ENCODE data around the gene CHD1. TPM values are rescaled to one million over a fixed set of nuclear protein-coding genes. Genes with fewer than 3 reads are reported as not detected.
"Not testable (repeated sequence)": the region's sequence is repeated elsewhere in the genome, so short reads cannot be mapped to it uniquely, and the experiment has no call there.

Gene CHD1
- total RNA-seq, 2 donors from 2014 or later, result 66.4 to 67.4 TPM

DNA sequence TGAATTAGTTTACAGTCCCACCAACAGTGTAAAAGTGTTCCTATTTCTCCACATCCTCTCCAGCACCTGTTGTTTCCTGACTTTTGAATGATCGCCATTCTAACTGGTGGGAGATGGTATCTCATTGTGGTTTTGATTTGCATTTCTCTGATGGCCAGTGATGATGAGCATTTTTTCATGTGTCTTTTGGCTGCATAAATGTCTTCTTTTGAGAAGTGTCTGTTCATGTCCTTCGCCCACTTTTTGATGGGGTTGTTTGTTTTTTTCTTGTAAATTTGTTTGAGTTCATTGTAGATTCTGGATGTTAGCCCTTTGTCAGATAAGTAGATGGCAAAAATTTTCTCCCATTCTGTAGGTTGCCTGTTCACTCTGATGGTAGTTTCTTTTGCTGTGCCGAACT lies 27.1 kb upstream of the CHD1 start:
- DNase-seq, H3K9me3 Mint-ChIP-seq: not testable (repeated sequence)

DNA sequence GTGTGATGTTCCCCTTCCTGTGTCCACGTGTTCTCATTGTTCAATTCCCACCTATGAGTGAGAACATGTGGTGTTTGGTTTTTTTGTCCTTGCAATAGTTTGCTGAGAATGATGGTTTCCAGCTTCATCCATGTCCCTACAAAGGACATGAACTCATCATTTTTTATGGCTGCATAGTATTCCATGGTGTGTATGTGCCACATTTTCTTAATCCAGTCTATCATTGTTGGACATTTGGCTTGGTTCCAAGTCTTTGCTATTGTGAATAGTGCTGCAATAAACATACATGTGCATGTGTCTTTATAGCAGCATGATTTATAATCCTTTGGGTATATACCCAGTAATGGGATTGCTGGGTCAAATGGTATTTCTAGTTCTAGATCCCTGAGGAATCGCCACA lies 26.7 kb upstream of the CHD1 start:
- H3K27me3 Mint-ChIP-seq (ENCODE audit: low read depth); H3K27ac Mint-ChIP-seq; DNase-seq; H3K4me3 Mint-ChIP-seq; ATAC-seq (replicated peaks in 1 of 2); H3K9me3 Mint-ChIP-seq; H3K4me1 Mint-ChIP-seq (ENCODE audit: low read depth); H3K36me3 Mint-ChIP-seq (ENCODE audit: insufficient read depth in 2 of 2): not testable (repeated sequence)

More for the DNA sequence above, 27.1 kb upstream of the CHD1 start:
- H3K4me3 Mint-ChIP-seq; ATAC-seq (replicated peaks in 1 of 2); H3K4me1 Mint-ChIP-seq (ENCODE audit: low read depth); H3K27me3 Mint-ChIP-seq (ENCODE audit: low read depth); H3K27ac Mint-ChIP-seq; H3K36me3 Mint-ChIP-seq (ENCODE audit: insufficient read depth in 2 of 2): not testable (repeated sequence)

DNA sequence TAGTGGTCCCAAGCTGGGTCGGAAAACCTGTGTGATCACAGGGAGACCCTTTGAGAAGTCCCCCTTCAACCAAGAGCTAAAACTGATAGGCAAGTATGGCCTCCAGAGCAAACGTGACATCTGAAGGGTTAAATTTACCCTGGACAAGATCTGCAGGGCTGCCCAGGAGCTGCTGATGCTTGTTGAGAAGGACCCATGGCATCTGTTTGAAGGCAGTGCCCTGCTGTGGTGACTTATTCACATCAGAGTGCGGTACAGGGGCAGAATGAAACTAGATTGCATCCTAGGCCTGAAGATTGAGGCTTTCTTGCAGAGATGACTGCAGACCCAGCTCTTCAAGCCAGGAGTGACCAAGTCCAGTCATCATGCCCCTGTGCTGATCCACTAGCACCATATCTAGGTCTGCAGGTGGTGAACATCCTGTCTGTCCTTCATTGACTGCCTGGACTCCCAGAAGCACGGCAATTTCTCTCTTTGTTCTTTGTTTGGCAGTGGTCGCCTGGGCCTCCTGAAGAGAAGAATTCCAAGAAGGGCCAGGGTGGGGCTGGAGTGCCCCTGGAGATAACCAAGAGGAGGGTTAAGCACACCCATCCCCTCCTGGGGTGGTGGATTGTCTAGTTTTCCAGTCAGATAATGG lies 25.7 kb upstream of the CHD1 start:
- no peaks in the 10 kb centered on the region for H3K27me3 Mint-ChIP-seq (ENCODE audit: low read depth)
- no peak for DNase-seq

DNA sequence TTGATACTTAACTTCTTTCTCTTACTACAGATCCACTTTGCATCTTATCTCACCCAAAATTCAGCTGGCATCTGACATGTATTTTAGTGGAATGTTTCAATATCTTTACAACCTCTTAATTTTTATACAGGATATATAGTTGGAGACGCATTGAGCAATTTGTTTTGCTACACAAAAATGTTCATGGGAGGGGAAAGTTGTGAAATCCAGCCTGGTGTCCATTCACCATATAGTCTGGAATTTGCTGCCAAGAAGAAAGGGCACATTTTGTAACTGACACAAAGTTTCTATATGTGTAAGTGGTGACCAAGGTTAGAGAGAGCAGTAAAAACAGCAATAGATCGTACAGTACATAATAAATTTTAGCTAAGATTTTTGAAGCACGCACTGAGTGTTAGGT lies 14.0 kb upstream of the CHD1 start:
- Mint-ChIP-seq H3K9me3 (no peaks in the 10 kb centered on the region), H3K4me1 (ENCODE audit: low read depth) (peaks cover 41% of the 10 kb centered on the region), H3K4me3 (no peak overlapping the region), H3K27me3 (ENCODE audit: low read depth) (no peaks in the 10 kb centered on the region), H3K27ac (no peak overlapping the region), H3K36me3 (ENCODE audit: insufficient read depth in 2 of 2) (no peaks in the 10 kb centered on the region)
- ATAC-seq (replicated peaks in 1 of 2), result no peak
- no peak for DNase-seq

More for the DNA sequence above, 25.7 kb upstream of the CHD1 start:
- H3K27ac Mint-ChIP-seq, result no peak overlapping the region
- no peaks in the 10 kb centered on the region for H3K9me3 Mint-ChIP-seq
- H3K4me3 Mint-ChIP-seq, result no peak overlapping the region
- no peaks in the 10 kb centered on the region for H3K4me1 Mint-ChIP-seq (ENCODE audit: low read depth)
- ATAC-seq (replicated peaks in 1 of 2), result no peak
- H3K36me3 Mint-ChIP-seq (ENCODE audit: insufficient read depth in 2 of 2), result no peaks in the 10 kb centered on the region

DNA sequence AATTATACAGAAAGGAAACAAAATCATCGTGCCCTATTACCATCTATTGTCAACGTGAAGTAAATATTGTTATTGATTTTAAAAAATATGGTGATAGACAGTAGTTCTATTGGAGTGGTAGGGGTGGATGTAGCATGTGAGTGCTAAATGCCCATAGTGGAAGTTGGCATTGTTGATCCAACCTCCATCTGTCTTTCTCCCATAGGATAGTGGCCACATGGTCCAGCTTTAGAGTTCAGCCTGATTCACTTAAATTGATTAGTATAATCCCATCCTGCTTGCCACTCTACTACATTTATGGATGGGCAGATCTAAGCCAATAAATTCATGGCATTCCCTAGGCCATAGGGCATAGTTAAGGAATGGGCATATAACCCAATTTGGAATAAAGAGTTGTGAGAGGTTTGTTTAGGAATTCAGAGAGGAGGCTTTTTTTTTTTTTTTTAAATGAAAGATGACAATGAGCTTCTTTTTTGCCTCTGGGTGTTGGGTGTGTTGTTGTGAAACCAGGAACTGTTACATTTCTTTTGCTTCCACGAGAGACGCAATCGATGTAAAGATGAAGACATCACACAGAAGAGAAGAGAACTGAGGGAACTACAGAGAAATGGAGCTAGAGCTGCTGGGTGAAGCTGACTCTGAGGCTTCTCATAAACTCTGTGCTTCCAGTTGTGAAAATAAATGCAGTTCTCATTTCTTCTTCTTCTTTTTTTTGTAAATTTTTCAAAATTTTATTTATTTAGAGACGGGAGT lies 12.5 kb upstream of the CHD1 start:
- H3K36me3 Mint-ChIP-seq (ENCODE audit: insufficient read depth in 2 of 2), result no peaks in the 10 kb centered on the region
- H3K4me1 Mint-ChIP-seq (ENCODE audit: low read depth), result peaks cover 51% of the 10 kb centered on the region
- peak overlapping the region in 1 of 2 donors; percentile 44 for H3K4me3 Mint-ChIP-seq
- DNase-seq (no peak), ATAC-seq (replicated peaks in 1 of 2) (no peak)
- peak overlapping the region; percentile 55 for H3K27ac Mint-ChIP-seq
- H3K9me3 Mint-ChIP-seq, result no peaks in the 10 kb centered on the region
- no peaks in the 10 kb centered on the region for H3K27me3 Mint-ChIP-seq (ENCODE audit: low read depth)

DNA sequence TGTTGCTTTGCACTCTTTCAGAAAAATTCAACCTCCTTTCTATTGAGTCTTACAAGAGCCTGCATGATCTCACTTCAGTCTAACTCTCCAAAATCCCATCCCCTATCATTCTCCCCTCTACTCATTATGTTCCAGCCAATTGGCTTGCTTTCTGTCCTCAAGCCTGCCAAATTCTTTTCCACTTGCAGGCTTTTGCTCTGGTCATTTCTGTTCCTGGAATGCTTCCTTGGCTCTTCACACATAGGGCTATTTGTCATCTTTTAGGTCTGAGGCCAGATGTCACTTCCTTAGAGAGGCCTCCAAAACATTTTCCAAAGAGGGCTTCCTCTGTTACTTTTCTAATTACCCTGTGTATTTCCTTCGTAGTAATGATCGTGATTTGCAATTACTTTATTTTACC lies 11.8 kb upstream of the CHD1 start:
- H3K27me3 Mint-ChIP-seq (ENCODE audit: low read depth), result no peaks in the 10 kb centered on the region
- H3K4me3 Mint-ChIP-seq, result peak overlapping the region in 1 of 2 donors; percentile 12
- peaks cover 52% of the 10 kb centered on the region for H3K4me1 Mint-ChIP-seq (ENCODE audit: low read depth)
- H3K36me3 Mint-ChIP-seq (ENCODE audit: insufficient read depth in 2 of 2), result no peaks in the 10 kb centered on the region
- ATAC-seq (replicated peaks in 1 of 2) (no peak), DNase-seq (no peak)
- no peaks in the 10 kb centered on the region for H3K9me3 Mint-ChIP-seq
- H3K27ac Mint-ChIP-seq, result peak overlapping the region; percentile 55

DNA sequence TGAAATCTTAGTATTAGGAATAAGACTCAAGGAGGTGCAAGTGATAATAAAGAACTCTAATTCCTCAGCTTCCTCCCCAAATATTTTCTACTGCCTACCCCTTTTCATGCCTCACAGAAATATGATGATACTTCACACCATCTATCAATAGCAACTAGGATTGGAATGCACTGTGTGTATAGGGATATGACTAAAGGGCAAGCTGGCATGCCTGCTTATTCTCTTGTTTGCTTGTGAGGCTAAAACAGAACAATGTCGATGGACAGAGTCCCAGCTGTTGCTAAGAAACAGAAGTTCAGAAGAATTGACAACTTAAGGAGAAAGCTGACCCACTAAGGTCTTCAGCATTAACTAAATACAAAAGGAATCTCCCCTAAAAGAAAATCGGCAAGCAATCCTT lies 9.7 kb upstream of the CHD1 start:
- ATAC-seq (replicated peaks in 1 of 2) (no peak), DNase-seq (no peak)
- no peaks in the 10 kb centered on the region for H3K36me3 Mint-ChIP-seq (ENCODE audit: insufficient read depth in 2 of 2)
- no peaks in the 10 kb centered on the region for H3K27me3 Mint-ChIP-seq (ENCODE audit: low read depth)
- peak overlapping the region in 1 of 2 donors; percentile 5 for H3K4me3 Mint-ChIP-seq
- H3K27ac Mint-ChIP-seq, result no peak overlapping the region
- H3K4me1 Mint-ChIP-seq (ENCODE audit: low read depth), result peaks cover 65% of the 10 kb centered on the region
- H3K9me3 Mint-ChIP-seq, result no peaks in the 10 kb centered on the region

DNA sequence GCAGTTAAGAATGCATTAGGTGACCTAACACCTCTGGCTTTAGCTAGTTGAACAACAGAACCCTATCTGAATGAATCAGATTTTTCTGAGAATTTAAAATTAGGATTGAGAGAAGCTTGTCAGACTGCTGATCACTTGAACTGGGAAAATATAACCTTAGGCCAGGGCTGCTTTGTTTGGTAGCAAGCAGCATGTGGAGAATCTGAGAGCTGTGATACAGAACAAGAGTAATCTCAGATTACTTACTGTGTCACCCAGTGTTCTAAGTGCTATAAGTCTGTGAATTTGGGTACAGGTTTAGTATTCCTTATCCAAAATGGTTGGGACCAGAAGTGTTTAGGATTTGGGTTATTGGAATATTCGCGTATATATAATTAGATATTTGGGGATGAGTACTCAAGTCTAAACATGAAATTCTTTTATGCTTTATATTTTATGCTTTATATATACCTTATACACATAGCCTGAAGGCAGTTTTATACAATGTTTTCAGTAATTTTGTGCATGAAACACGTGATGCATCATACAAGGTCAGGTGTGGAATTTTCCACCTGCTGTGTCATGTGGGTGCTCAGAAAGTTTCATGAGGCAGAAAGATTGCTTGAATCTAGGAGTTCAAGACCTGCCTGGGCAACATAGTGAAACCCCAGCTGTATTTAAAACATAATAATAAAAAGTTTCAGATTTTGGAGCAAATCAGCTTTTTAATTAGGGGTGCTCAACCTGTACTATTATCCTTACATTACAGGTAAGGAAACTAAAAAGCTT lies 8.3 kb upstream of the CHD1 start:
- Mint-ChIP-seq H3K4me1 (ENCODE audit: low read depth) (peaks cover 67% of the 10 kb centered on the region), H3K4me3 (peak overlapping the region in 1 of 2 donors; percentile 21), H3K27ac (peak overlapping the region; percentile 18), H3K9me3 (no peaks in the 10 kb centered on the region), H3K27me3 (ENCODE audit: low read depth) (no peaks in the 10 kb centered on the region), H3K36me3 (ENCODE audit: insufficient read depth in 2 of 2) (no peaks in the 10 kb centered on the region)
- no peak for DNase-seq
- peak; percentile 46 to 50 for ATAC-seq (replicated peaks in 1 of 2)

DNA sequence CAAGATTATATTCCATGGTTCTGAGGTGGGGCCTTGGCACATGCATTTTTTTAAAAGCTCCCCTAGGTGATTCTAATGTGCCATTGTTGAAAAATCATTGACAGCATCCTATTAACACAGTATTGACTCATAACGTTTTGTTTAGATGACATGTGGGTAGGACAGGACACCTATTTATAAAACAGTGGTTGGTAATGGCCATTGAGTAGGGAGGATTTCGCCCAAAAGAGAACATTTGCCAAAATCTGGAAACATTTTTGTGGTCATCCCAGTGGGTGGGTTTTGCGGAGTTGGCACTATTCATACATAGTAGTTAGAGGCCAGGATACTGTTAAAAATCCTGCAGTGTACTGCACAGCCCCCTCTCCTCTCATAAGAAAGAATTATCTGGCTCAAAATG lies 6.4 kb upstream of the CHD1 start:
- no peak for ATAC-seq (replicated peaks in 1 of 2)
- Mint-ChIP-seq H3K36me3 (ENCODE audit: insufficient read depth in 2 of 2) (no peaks in the 10 kb centered on the region), H3K4me3 (no peak overlapping the region), H3K27ac (peak overlapping the region; percentile 57), H3K27me3 (ENCODE audit: low read depth) (no peaks in the 10 kb centered on the region), H3K4me1 (ENCODE audit: low read depth) (peaks cover 69% of the 10 kb centered on the region), H3K9me3 (no peaks in the 10 kb centered on the region)
- no peak for DNase-seq

DNA sequence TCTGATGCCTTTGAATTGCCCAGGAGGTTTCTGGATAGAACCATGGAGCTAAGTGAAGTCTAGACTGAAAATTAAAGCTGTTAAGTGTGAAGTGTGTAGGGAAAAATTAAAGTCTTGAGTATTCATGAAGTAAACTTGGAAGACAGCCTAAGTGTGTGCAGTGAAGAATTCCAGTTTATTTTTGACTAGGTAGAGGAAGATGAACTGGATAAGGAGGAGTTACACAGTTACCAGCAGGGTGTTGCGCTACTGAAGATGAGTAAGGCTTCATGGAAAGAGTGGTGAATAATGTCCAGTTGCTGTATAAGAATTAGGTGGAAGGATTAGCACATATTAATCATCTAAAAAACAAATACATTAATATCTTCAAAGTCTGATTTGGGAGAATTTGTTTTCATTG lies 5.7 kb upstream of the CHD1 start:
- no peak for DNase-seq
- Mint-ChIP-seq H3K36me3 (ENCODE audit: insufficient read depth in 2 of 2) (no peaks in the 10 kb centered on the region), H3K27ac (peak overlapping the region; percentile 57), H3K4me3 (no peak overlapping the region), H3K4me1 (ENCODE audit: low read depth) (peaks cover 71% of the 10 kb centered on the region), H3K27me3 (ENCODE audit: low read depth) (no peaks in the 10 kb centered on the region), H3K9me3 (no peaks in the 10 kb centered on the region)
- ATAC-seq (replicated peaks in 1 of 2), result no peak

DNA sequence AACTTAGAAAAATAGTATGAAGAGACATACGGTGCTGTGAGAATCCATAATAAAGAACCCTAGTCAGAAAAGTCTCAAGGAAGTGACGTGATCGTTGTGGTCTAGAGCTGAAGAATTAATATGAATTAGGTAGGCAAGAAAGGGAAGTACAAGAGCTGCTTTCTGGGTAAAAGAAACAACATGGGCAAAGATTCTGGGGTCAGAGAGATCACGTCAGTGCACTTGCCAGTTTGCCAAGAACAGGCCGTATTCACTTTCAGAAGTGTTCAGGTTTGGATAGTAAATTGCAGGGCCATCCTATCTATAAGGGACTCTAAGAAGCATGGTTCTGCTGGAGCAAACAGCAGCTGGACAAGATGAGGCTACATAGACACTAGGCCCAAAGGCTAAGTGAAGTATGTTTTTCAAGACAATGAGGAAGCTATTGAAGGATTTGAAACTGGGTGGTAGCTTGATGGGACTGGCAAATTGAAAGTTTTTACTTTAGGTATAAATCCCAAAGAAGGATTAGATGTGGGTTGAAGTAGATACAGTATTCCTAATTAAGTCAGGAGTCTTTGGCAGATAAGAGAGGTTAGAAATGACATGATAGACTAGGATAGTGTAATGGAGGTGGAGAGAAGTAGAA lies 4.8 kb upstream of the CHD1 start:
- no peak for ATAC-seq (replicated peaks in 1 of 2)
- peak in 1 of 2 donors; percentile 45 for DNase-seq
- Mint-ChIP-seq H3K27me3 (ENCODE audit: low read depth) (no peaks in the 10 kb centered on the region), H3K9me3 (no peaks in the 10 kb centered on the region), H3K36me3 (ENCODE audit: insufficient read depth in 2 of 2) (peaks cover 0 to 1% of the 10 kb centered on the region in 2 donors), H3K4me1 (ENCODE audit: low read depth) (peaks cover 65% of the 10 kb centered on the region), H3K4me3 (peak overlapping the region; percentile 54 to 71), H3K27ac (peak overlapping the region; percentile 98)

DNA sequence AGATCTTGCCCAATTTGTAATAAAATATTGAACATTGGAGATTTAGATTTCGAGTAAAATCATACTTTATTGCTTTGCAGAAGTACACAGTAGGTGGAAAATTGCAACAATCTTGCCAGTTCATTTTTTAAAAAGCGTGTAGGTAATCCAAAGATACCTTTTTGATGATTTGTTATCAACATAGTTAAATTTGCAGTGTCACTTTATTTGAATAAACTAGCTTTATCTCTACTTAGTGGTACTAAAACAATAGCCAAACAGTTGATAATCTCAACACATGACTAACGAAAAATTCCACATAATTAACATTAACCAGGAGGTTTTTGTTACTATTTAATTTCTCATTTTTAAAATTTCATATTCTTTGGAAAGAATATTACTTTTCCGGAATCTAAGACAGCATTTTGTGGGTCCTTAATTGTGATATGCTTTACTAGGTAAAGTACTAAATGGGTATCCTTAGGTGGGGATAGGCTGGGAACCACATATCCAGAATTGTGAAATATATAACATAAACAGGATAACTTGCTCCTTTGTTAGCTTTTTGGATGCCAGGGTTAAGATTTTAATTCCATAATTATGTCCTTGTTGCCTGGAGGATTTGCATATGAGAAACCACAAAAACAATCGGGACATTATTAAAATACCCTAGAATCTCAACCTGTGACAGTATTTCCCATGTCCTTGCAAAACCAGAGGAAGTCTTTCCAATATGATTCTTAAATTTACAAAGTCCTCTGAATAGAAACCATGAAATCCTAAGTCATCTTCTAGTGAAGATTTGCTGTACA lies 2.4 kb upstream of the CHD1 start:
- no peak for ATAC-seq (replicated peaks in 1 of 2)
- peaks cover 7 to 11% of the 10 kb centered on the region in 2 donors for H3K36me3 Mint-ChIP-seq (ENCODE audit: insufficient read depth in 2 of 2)
- no peak for DNase-seq
- no peaks in the 10 kb centered on the region for H3K9me3 Mint-ChIP-seq
- H3K27me3 Mint-ChIP-seq (ENCODE audit: low read depth), result no peaks in the 10 kb centered on the region
- H3K4me1 Mint-ChIP-seq (ENCODE audit: low read depth), result peaks cover 60% of the 10 kb centered on the region
- H3K4me3 Mint-ChIP-seq, result peak overlapping the region; percentile 93 to 98
- H3K27ac Mint-ChIP-seq, result peak overlapping the region; percentile 98
